Hypothalamus (tissue), 51 donors: ENCODE measurements around the gene LDHAL6A.

ENCODE experiments used
- DNase-seq, 51 donors: peaks; one replicate each; lab custom pipeline; 2025; lab: John Stamatoyannopoulos, UW

The LDHAL6A gene

GRCh38 chr11:18490319-18490718, 34.7 kb downstream of the LDHAL6A start:
- DNase-seq, result no peak

- DNase-seq, result peak in 5 of 51 donors; percentile 2 to 47 (median 7)
Observed at GRCh38 chr11:18490736-18491485, 35.3 kb downstream of the LDHAL6A start.

GRCh38 chr11:18491924-18492323, 36.3 kb downstream of the LDHAL6A start:
- no peak for DNase-seq

- DNase-seq, result no peak
Observed at GRCh38 chr11:18492888-18493287, 37.2 kb downstream of the LDHAL6A start.

GRCh38 chr11:18493310-18493709, 37.7 kb downstream of the LDHAL6A start:
- no peak for DNase-seq

- no peak for DNase-seq
Observed at GRCh38 chr11:18495271-18495670, 39.6 kb downstream of the LDHAL6A start.

- DNase-seq, result no peak
Observed at GRCh38 chr11:18495703-18496102, 40.0 kb downstream of the LDHAL6A start.

GRCh38 chr11:18498039-18498438, 42.4 kb downstream of the LDHAL6A start:
- no peak for DNase-seq

GRCh38 chr11:18501629-18502028, 46.0 kb downstream of the LDHAL6A start:
- DNase-seq, result no peak

- no peak for DNase-seq
Observed at GRCh38 chr11:18502352-18502751, 46.7 kb downstream of the LDHAL6A start.

GRCh38 chr11:18521122-18521521, 65.5 kb downstream of the LDHAL6A start:
- DNase-seq, result no peak

GRCh38 chr11:18522388-18522787, 66.7 kb downstream of the LDHAL6A start:
- no peak for DNase-seq

- no peak for DNase-seq
Observed at GRCh38 chr11:18523084-18523483, 67.4 kb downstream of the LDHAL6A start.

- no peak for DNase-seq
Observed at GRCh38 chr11:18524248-18524647, 68.6 kb downstream of the LDHAL6A start.

GRCh38 chr11:18526130-18526520, 70.5 kb downstream of the LDHAL6A start:
- no peak for DNase-seq

- DNase-seq, result peak; percentile 59 to 96 (median 87)
Observed at GRCh38 chr11:18526521-18527296, 71.1 kb downstream of the LDHAL6A start, which contains the start of gene TSG101. Gene TSG101 (minus strand): TSS chr11:18526942. CDS start chr11:18526816, 126 bp downstream.

- peak in 1 of 51 donors; percentile 19 for DNase-seq
Observed at GRCh38 chr11:18527512-18527911, 71.9 kb downstream of the LDHAL6A start.
